ENCODE measurements around the gene TPPP.

Gene TPPP

DNA sequence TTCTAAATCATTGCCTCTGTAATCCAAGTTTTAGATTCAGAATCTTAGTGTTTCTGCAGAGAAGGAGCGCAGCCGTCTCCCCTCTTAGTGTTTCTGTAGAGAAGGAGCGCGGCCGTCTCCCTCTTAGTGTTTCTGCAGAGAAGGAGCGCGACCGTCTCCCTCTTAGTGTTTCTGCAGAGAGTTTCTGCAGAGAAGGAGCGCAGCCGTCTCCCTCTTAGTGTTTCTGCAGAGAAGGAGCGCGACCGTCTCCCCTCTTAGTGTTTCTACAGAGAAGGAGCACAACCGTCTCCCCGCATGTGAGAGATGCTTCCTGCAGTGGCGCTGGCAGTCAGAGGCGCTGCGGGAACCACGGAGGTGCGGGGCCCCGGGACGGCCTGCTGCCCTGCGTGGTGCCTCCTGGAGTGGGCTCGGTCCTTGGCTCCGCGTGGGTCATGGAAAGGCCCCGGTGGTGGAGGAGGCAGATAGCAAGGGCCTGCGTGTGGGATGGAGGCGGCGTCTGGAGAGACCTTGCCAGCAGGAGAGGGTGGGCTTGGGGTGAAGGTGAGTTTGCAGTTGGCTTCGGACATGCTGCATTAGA is 70.1 kb downstream of the TPPP start:
- FAIRE-seq = no peak

DNA sequence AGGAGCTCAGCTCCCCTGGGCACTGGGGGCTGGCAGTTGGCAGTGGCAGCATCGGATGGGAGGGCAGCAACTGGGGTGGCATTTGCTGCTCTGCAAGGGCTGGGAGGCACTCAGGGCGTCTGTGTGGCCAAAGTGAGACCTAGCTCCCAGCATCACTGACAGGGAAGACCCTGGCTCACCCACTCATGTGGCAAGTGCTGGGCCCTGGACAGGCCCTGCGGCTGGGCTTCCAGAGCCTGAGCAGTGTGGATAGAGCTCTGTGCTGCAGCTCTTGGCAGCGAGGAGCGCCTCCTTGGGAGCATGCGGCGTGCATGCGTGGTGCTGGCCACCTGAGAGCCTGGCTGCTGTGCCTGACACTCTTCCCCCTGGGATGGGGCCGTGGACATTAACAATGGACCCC is 70.8 kb downstream of the TPPP start:
- no peak for FAIRE-seq

DNA sequence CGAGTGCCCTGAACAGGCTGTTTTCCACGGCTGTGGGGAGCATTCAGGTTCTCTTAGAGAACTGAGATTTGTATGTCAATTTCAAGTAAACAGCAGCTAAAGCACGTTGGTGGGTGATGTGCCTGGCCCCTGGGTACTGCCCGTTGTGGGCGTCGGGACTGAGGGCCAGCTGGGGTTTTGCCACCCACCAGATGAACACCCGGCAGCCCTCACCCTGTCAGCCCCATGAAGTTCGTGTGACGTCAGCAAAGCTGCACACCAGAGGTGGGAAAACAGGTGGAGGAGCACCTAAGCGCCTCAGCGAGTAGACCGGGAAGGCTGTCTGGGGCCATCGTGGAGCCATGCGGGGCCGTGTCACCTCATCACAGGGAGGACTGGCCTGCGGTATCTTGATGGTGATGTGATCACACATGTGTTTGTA is 71.8 kb downstream of the TPPP start:
- FAIRE-seq = no peak

DNA sequence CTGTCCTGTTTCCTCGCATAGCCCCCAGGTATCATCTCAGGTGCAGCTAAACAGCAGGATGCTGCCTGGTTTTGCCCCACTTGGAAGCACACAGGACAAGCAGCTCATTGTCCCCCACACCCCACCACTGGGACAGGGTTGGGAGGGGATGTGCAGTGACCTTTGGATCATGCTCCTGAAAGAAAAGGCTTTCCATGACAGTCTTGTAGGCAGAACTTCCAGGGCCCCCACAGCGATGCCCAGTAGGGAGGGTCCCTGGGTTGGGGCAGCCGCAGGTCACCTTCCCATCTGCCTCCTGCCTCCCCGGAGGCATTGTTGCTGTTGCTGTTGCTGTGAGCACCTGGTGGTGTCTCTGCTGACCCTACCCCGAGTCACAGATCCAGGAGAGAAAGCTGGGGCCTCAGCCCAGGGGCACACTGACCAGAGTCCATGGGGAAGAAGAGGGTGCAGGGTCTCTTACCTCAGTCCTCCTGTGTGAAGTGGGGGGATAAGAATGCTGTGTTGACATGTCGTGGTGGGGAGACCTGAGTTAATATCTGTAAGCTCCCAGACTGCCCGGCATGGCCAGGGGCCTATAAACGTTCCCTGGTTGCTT is 72.5 kb downstream of the TPPP start:
- no peak for FAIRE-seq

DNA sequence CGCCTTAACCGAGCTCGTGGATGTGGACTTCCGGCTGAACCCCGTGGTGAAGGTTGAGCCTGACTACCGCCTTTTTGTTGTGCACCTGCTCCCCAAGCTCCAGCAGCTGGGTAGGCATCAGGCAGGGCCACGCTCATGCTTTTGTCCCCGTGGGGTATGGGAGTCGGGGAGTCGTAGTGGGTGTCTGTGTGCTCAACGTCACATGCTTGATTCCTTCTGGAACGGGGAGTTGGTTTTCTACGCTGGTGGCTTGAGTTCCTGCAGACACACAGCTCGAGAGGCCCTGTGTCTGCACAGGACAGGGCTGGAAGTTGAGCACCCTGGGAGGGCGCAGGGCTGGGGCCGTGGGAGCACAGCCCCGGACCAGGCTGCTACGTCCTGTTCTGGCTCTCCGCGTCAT is 73.0 kb downstream of the TPPP start:
- no peak for FAIRE-seq

DNA sequence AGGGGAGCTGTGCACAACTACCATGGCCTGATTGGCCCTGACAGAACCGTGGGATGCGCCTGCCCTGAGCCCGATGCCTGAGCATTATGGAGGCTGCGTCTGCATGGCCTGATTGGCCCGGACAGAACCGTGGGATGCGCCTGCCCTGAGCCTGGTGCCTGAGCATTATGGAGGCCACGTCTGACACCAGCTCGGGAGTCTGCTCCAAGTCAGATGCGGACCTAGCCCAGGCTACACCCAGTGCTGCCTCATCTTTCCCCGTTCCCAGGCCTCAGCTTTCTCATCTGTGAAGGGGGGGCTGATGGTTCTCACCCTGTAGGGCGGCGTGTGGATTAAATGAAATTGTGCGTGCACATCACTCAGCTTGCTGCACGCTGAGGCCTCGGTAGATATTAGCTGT is 73.7 kb downstream of the TPPP start:
- no peak for FAIRE-seq

DNA sequence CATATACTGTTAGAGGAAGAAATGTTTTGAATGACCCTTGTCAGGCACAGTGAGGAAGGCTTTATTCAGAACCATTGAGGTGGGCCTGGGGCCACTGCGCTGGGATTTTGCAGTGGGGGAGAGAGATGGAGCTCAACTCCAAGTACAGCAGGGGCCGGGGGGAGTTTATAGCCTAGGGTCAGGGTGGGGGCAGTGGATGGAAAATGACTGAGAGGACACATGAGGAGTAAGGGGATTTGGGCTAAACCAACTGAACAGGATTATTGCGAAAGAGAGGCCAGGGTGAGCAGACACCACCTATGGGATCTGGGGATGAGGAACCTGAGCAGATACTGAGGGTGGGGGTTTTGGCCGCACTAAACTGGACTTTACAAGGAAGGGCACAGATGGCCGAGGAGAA is 74.7 kb downstream of the TPPP start:
- no peak for FAIRE-seq

DNA sequence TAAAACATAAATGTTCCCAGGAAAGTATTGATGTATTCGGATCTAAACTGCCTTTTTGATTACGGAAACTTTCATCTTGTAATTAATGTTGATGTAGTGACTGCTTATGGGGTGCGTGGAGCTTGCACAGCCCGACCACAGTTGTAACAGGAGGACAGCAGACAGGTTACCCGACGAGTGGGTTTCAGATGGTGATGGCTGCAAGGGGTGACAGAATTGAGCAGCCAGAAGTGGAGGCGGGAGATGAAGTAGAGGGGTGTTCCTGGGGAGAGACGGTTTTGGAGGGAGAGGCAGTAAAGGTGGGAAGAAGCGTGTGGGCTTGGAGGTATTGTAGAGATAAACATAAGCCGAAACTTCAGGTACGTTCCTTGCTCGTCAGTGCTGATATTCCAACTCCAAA is 75.3 kb downstream of the TPPP start:
- no peak for FAIRE-seq

DNA sequence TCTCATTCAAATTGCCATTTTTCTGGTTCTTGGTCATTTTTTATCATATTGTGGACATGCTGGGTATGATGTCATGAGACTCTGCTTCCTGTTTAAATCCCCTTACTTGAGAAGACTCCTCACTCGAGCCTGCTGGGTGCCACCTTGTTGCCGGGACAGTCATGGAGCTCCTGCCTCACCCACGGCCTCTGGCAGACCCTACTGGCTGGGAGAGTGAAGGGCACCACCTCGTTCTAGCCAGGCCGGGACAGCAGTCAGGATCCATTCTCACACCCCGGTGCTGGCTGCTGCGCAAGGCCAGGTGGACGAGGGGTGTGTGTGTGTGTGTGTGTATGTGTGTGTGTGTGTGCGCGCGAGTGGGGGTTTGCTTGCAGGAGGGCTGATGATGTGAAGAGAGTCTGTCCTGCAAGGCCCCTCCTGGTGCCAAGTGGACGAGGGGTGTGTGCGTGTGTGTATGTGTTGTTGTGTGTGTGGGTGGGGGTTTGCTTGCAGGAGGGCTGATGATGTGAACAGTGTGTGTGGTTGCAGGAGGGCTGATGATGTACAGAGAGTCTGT is 76.6 kb downstream of the TPPP start:
- no peak for FAIRE-seq

DNA sequence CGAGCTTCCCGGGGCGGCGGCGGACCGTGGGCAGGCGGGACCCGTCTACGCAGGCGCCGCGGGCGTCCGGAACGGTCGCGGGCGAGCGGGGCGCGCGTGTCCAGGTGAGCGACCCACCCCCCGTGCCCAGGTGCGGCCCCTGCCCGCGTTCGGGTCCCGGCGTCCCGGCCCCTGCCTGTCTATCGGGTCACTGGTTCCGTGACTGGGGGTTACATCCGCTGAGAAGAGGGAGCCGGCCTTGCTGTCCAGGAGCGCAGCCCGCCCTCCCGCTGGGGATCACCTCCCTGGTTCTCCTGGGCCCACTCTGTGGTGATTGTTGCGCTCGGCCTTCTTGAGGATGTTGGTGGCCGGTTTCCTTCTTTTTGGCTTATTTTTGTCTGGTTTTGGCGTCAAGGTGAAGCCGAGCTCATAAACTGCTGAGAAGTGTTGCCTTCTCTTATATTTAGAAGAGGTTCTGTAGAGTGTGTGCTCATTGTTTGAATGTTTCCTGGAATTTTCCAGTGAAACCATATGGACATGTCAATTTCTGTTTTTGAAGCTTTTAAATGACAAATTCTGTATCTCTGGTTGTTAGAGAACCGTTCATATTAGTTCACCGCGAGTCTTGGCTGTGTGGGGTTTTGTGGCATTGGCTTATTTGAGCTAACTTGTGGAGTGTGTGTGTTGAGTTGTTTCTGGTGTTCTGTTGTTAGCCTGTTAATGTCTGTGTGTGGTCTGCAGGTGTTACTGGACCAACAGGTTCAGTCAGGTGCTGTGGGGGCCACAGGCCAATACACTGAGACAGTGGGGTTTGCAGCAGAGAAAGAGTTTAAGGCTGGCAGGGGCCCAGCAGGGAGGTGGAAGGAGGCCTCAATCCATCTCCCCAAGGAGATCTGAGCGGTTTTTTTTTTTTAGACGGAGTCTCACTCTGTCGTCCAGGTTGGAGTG is 80.4 kb downstream of the TPPP start:
- no peak for FAIRE-seq

DNA sequence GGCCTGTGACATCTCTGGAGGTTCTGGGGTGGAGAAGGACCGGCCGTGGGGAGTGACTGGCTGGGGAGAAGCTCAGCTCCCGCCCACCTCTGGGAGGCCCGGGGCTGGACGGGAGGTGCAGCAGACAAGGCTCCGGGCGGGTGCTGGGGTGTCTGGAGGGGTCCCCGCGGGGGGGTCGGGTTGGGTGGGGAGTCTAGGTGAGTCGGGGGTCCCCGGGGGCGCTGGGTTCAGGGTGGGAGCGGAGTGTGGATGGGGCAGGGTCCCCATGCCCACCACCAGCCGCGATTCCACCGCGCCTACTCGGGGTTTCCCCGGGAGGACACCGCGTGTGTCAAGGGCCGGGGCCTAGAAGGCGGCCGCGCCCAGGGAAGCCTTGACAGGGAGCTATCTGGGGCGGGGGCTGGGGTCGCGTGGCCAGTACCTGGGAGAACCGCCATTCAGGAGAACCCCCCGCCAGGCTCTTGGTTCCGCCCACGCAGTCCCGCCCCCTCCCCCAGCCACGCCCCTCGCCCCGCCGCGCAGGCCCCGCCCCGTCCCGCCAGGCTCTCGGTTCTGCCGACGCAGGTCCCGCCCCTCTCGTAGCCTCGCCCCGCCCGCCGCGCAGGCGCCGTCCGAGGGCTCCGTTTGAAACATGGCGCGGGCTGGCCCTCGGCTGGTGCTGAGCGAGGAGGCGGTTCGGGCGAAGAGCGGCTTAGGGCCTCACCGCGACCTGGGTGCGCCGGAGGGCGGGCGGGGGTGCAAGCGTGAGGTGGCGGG is 81.2 kb downstream of the TPPP start, which contains the start of gene CEP72:
CEP72 (plus strand) TSS at position 610 of the 756 bp plus-strand sequence; CDS start at position 632, 22 bp downstream.
- no peak for FAIRE-seq

DNA sequence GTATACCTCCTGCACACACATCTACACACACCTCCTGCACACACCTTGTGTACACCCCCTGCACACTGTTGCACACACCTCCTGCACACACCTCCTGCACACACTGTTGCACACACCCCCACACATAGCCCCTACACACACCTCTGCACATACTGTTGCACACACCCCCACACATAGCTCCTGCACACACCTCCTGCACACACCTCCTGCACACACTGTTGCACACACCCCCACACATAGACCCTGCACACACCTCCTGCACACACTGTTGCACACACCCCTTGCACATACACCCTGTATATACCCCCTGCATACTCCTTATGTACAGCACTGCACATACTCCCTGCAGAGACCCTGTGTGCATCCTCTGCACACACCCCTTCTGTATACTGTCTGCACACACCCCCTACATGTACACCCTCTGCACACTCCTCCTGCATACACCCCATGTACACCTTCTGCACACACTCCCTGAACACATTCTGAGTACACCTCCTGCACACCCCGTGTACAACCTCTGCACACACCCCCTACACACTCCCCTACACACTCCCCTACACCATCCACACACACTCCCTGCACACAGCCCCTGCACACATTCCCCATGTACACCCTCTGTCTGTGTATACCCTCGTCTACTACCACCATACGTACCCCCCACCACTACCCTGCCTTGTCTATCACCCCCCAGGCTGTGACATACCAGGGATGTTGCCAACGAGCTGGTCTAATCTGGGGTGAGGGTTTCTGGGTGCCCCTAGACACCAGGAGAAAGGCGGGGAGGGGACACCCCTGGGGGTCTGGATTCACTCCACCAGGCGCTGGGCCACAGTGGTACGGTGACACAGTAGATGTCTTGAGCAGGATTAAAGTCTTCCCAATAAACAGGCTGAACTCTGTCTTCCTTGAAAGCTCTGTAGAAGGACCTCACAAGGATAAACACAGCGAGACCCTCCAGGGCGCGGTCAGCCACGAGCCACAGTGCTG is 82.1 kb downstream of the TPPP start:
- FAIRE-seq = no peak

DNA sequence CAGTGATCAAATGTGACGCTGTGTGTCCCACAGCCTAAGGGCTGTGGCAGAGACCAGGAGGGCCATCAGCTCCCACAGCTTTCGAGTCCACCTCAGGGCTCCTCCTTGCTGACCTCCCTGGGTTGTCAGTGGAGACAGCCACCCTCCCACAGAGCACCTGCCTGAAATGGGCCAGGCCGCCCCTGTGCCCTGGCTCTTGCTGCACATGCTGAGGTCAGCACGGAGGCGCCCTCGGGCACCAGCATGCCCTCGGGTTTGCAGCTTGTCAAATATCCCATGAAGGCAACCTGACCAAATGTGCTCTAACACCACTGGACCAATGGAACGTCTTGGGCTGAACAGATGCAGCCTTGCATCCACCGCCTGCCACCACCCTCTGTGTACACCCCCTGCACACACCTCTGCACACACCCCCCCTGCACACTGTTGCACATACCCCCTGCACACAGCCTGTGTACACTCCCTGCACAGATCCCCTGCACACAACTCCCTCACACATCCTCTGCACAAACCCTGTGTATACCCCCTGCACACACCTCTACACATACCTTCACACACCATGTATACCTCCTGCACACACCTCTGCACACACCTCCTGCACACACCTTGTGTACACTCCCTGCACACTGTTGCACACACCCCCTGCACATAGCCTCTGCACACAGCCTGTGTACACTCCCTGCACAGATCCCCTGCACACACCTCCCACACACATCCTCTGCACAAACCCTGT is 83.0 kb downstream of the TPPP start:
- FAIRE-seq = no peak

Data from G401.6 (cell line).